GM23338 (cell line): Measurements from ENCODE around the gene AIP. TPM values are rescaled to one million over a fixed set of nuclear protein-coding genes. Genes with fewer than 3 reads are reported as not detected.
A peak's percentile ranks its signal among the peaks of the same experiment; 100 is the strongest.

Source experiments
- ATAC-seq: fragments of 200-7000 bp; cut with Tn5 transposase; 3 replicates; pipeline ENCODE4 v1.9.1; 2020
- DNase-seq: peaks from one replicate; pipeline ENCODE4 v3.0.0-alpha.2; 2015; ENCODE audit warnings: low spot score
- H2AFZ ChIP-seq: fragments of 200-600 bp; sonication (generic); 2 replicates; pipeline ENCODE4 v1.8.0; 2016; ENCODE audit warnings: antibody characterized with exemption, mild to moderate bottlenecking, moderate library complexity
- H3F3A ChIP-seq: fragments of 200-600 bp; sonication (generic); replicated peaks from 2 replicates; pipeline ENCODE4 v1.8.0; 2017; ENCODE audit warnings: antibody characterized with exemption, mixed run types, low read depth
- H3K27ac ChIP-seq: fragments of 200-600 bp; sonication (generic); 2 replicates; pipeline ENCODE4 v1.6.1; 2016; ENCODE audit warnings: low read depth
- H3K27me3 ChIP-seq: fragments of 200-600 bp; sonication (generic); 2 replicates; pipeline ENCODE4 v1.8.0; 2016; ENCODE audit warnings: mild to moderate bottlenecking, mixed run types, moderate library complexity; ENCODE audit not compliant: insufficient read depth
- H3K36me3 ChIP-seq: fragments of 200-600 bp; sonication (generic); 2 replicates; pipeline ENCODE4 v1.8.0; 2016; ENCODE audit warnings: mild to moderate bottlenecking; ENCODE audit not compliant: insufficient read depth
- H3K4me1 ChIP-seq: fragments of 200-600 bp; sonication (generic); 2 replicates; pipeline ENCODE4 v1.8.0; 2016; ENCODE audit warnings: mild to moderate bottlenecking, moderate library complexity; ENCODE audit not compliant: insufficient read depth
- H3K4me2 ChIP-seq: fragments of 200-600 bp; sonication (generic); 2 replicates; pipeline ENCODE4 v1.7.1; 2017; ENCODE audit warnings: mixed run types
- H3K4me3 ChIP-seq: fragments of 200-600 bp; sonication (generic); 2 replicates; pipeline ENCODE4 v1.6.1; 2016; ENCODE audit warnings: mixed run types
- H3K79me2 ChIP-seq: fragments of 200-600 bp; sonication (generic); replicated peaks from 2 replicates; pipeline ENCODE4 v1.8.0; 2017; ENCODE audit warnings: mild to moderate bottlenecking; ENCODE audit not compliant: insufficient read depth
- H3K9me2 ChIP-seq: fragments of 200-600 bp; sonication (generic); 2 replicates; pipeline ENCODE4 v1.8.0; 2017; ENCODE audit not compliant: insufficient read depth
- H4K20me1 ChIP-seq: fragments of 200-600 bp; sonication (generic); replicated peaks from 2 replicates; pipeline ENCODE4 v1.8.0; 2017; ENCODE audit warnings: mild to moderate bottlenecking; ENCODE audit not compliant: insufficient read depth
- H3K27ac Mint-ChIP-seq: 2 replicates; pipeline ENCODE4 v1.8.0; 2020; ENCODE audit warnings: inconsistent platforms, mild to moderate bottlenecking, moderate library complexity, mixed read lengths
- H3K27me3 Mint-ChIP-seq: 3 replicates; pipeline ENCODE4 v1.8.0; 2022; ENCODE audit warnings: low read depth, mild to moderate bottlenecking, moderate library complexity, mixed read lengths, inconsistent platforms; ENCODE audit not compliant: insufficient read depth, poor library complexity
- H3K36me3 Mint-ChIP-seq: 3 replicates; pipeline ENCODE4 v1.8.0; 2021; ENCODE audit warnings: low read depth, mild to moderate bottlenecking, inconsistent platforms, moderate library complexity, mixed read lengths
- H3K4me1 Mint-ChIP-seq: 3 replicates; pipeline ENCODE4 v1.8.0; 2020; ENCODE audit warnings: mild to moderate bottlenecking, inconsistent platforms, mixed read lengths
- H3K4me3 Mint-ChIP-seq: 3 replicates; pipeline ENCODE4 v1.8.0; 2021; ENCODE audit warnings: moderate library complexity, mild to moderate bottlenecking, inconsistent platforms, mixed read lengths
- H3K9me3 Mint-ChIP-seq: 3 replicates; pipeline ENCODE4 v1.8.0; 2020; ENCODE audit warnings: moderate library complexity, mild to moderate bottlenecking, inconsistent platforms, mixed read lengths
- CREB1 ChIP-seq: fragments of 250-450 bp; sonication (Bioruptor Pico); IDR thresholded peaks from 2 replicates; pipeline ENCODE4 v1.5.0; 2020; ENCODE audit warnings: low read depth, mild to moderate bottlenecking, moderate library complexity
- CTCF ChIP-seq, 2 experiments: fragments of 200-600 bp in 1 of 2; sonication (generic) in 1 of 2; conservative IDR thresholded peaks; 2 replicates each; pipeline versions ENCODE4 v1.5.1 to v1.6.1; 2016 to 2017; ENCODE audit warnings: antibody characterized with exemption in 2 of 2, low read depth in 2 of 2, mild to moderate bottlenecking in 2 of 2, moderate library complexity in 1 of 2
- EZH2phosphoT487 ChIP-seq: fragments of 200-600 bp; sonication (generic); IDR thresholded peaks from one replicate; pipeline ENCODE4 v1.8.1; 2018; ENCODE audit warnings: antibody characterized with exemption; ENCODE audit not compliant: unreplicated experiment
- JUNB ChIP-seq: IDR thresholded peaks from one replicate; pipeline ENCODE4 v1.6.1; 2016; ENCODE audit warnings: antibody characterized with exemption; ENCODE audit not compliant: unreplicated experiment
- POLR2AphosphoS5 ChIP-seq: IDR thresholded peaks from 2 replicates; pipeline ENCODE4 v1.6.1; 2016; ENCODE audit warnings: antibody characterized with exemption, low read depth
- ZNF331 ChIP-seq: fragments of 250-450 bp; sonication (Bioruptor Pico); IDR thresholded peaks from 2 replicates; pipeline ENCODE4 v1.5.0; 2020; ENCODE audit warnings: low read depth, mild to moderate bottlenecking, moderate library complexity
- ZNF462 ChIP-seq: fragments of 250-450 bp; sonication (Bioruptor Pico); IDR thresholded peaks from 2 replicates; pipeline ENCODE4 v1.5.0; 2020; ENCODE audit warnings: mild to moderate bottlenecking, moderate library complexity
- polyA plus RNA-seq: library from polyadenylated mRNA; unstranded; fragments of >200 nt; fragmentation: Nextera tagmentation; extraction: Ambion mirVana; gene quantifications from 2 replicates; pipeline ENCODE4 v1.2.1, GENCODE V29; 2016
- total RNA-seq: library from RNA; depleted of rRNA; stranded (reverse); fragments of >200 nt; shearing (Covaris generic); gene quantifications from 2 replicates; pipeline ENCODE4 v1.2.3, GENCODE V29; 2014
- TF ChIP-seq, protein P1 (sequence below): IDR thresholded peaks from 2 replicates; pipeline ENCODE4 v1.6.1; 2016; ENCODE audit warnings: antibody characterized with exemption

The AIP gene
- total and polyA plus RNA-seq, 2 experiments from 2014 or later = 29.1 to 32.1 TPM

- TF ChIP-seq ZNF462 (CRISPR knock-in tag) (no peak), EZH2phosphoT487 (no peak), POLR2AphosphoS5 (peak; percentile 41; the same call in 1 of the 2 replicates), CREB1 (CRISPR knock-in tag) (peak; percentile 94)
- TF ChIP-seq, protein P1, sequence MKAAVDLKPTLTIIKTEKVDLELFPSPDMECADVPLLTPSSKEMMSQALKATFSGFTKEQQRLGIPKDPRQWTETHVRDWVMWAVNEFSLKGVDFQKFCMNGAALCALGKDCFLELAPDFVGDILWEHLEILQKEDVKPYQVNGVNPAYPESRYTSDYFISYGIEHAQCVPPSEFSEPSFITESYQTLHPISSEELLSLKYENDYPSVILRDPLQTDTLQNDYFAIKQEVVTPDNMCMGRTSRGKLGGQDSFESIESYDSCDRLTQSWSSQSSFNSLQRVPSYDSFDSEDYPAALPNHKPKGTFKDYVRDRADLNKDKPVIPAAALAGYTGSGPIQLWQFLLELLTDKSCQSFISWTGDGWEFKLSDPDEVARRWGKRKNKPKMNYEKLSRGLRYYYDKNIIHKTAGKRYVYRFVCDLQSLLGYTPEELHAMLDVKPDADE = no peak
These were observed 25.8 kb downstream of the AIP start (continued) for GRCh38 chr11:67508486-67509121.

DNA sequence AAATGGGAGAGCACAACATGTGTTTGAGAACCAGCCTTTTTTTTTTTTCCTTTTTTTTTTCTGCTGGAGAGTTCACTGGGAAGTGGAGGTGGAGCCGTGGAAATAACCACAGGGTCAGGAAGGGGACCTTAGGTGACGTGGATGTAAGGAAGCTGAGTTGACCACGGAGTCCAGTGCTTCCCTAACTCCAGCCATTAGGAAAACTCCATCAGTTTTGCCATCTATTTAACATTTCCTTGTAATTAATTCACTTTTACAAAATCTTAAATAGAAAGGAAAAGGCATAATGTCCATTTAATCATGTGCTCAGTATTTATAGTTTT lies 27.2 kb downstream of the AIP start:
- Histone ChIP-seq H3K4me1 (peaks cover 22% of the 10 kb centered on the region), H3K27me3 (no peaks in the 10 kb centered on the region), H4K20me1 (peaks cover 5% of the 10 kb centered on the region), H3K36me3 (no peaks in the 10 kb centered on the region), H3K9me2 (no peaks in the 10 kb centered on the region), H3K4me2 (no peak overlapping the region), H3K27ac (no peak overlapping the region), H3K79me2 (peaks cover 5% of the 10 kb centered on the region; the same call in 1 of the 2 replicates), H3F3A (peaks cover 16% of the 10 kb centered on the region; the same call in 1 of the 2 replicates), H3K4me3 (no peak overlapping the region), H2AFZ (no peak overlapping the region)
- H3K9me3 Mint-ChIP-seq = peaks cover 3% of the 10 kb centered on the region; the same call in 1 of the 3 replicates
- H3K27ac Mint-ChIP-seq = no peak overlapping the region
- DNase-seq (no peak), ATAC-seq (no peak)
- peak overlapping the region; percentile 73 for H3K4me3 Mint-ChIP-seq
- peaks cover 7% of the 10 kb centered on the region for H3K36me3 Mint-ChIP-seq
- H3K4me1 Mint-ChIP-seq = peaks cover 19% of the 10 kb centered on the region
- H3K27me3 Mint-ChIP-seq = peaks cover 11% of the 10 kb centered on the region
- TF ChIP-seq JUNB (no peak), POLR2AphosphoS5 (no peak), CTCF (conservative IDR thresholded peaks at IDR 0.05; ENCODE audit: low read depth in 2 of 2) (no peak), ZNF331 (CRISPR knock-in tag) (no peak)
